GM15510 (cell line): ENCODE data around the gene TM9SF1.
A peak's percentile ranks its signal among the peaks of the same experiment; 100 is the strongest.

ENCODE experiments used
- POLR2A ChIP-seq: IDR thresholded peaks from 3 replicates; pipeline ENCODE4 v1.6.1; 2011; ENCODE audit warnings: borderline replicate concordance; ENCODE audit not compliant: insufficient read length; ENCODE audit errors: extremely low read depth

The TM9SF1 gene

DNA sequence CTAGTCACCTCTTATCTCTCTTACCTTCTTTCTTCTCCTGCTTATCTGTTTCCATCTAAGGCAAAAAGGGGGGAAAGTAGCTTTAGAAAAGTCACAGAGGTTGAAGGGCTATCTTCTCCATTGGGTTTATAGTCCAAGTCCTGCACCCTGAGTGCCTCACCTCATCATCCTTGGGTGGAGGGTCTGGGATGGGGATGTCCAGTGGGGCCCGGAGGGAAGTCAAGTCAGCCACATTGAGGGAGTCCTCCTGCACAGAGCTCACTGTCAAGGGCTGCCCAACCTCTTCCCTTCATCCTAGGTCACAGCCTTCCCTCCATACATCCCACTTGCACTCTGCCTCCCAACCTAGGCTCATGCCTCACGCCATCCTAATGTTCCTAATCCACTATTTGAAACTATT is 50.0 kb downstream of the TM9SF1 start:
- no peak for TF ChIP-seq POLR2A

DNA sequence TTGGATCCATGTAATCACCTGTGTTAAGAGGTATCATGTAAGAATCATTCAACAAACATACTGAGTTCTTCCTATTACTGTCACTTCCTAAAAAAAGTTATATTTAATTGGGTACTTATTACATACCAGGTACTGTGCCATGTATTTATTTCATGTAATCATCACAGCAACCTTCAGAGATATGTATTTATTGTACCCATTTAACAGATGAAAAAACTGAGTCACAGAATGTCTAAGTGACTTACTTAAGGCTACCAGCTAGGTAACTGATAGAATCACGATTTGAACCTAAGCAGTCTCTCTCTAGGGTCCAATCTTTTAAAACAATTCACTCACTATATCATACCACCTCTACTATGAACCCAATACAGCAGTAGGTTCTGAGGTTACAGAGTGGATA is 50.8 kb downstream of the TM9SF1 start:
- no peak for TF ChIP-seq POLR2A

DNA sequence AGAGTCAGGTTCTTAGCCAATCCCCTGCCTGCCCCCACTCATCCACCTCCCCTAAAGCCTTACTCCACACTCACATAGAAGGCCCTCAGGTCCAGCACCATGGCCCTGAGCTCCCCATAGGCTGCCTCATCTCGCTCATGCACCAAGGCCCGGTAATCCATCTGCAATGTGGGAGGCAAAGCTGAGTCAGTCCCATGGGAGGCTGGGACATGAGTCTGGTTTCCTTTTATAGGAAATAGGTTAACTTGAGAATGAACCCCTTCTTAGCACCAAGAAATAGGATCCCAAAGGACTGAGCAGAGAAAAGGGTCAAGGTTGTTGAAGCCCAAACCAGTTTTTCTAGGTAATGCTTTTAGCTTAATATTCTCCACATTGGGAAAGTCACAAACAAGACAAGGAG is 51.7 kb downstream of the TM9SF1 start:
- TF ChIP-seq POLR2A, result no peak

DNA sequence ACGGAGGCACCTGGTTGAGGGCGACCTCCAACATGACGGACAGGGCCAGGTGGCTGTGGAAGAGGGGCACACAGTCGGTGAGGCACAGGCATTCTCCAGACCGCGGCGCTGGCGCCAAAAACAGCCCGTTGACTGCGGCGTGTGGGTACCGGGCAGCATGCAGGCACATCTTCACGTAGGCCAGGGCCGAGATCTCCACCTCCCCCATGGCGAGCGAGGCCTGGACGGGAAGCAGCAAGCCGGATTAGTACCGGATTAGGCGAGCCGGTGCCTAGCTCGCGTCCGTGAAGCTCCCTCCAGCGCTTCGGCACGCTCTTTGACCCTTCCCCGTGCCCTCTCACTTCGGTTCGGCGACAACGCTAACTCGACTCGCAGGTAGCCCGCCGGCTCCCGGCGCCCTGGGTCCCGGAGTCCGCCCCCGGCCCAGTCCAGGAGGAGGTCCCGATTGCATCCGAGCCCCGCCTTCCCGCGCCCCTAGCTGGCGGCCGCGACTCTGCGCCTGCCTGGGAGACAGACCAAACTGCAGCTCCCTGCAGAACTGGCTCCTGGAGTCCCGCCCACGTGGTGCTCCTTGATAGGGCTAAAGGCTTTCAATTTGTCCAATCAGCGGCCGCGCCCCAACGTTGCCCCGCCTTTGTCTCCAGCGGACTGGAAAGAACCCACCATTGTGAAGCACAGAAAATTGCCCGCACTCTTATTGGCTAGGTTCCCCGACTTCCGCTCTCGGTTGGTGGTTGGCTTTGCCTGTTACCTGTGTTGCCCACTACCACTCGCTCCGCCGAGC is 54.0 kb downstream of the TM9SF1 start, which contains the start of gene EMC9:
Gene EMC9, minus strand, starts transcription at position 495 of the 784 bp plus-strand sequence. Its CDS starts 287 bp downstream, at position 208.
- peak; percentile 95 for TF ChIP-seq POLR2A

GRCh38 chr14:24139272-24139934 is 55.8 kb downstream of the TM9SF1 start:
- no peak for TF ChIP-seq POLR2A
